GM12874 (cell line): ENCODE results near the gene KRTAP5-2.

Source experiments
- TF ChIP-seq, protein P1 (sequence below): IDR thresholded peaks from 2 replicates; pipeline ENCODE4 v1.5.1; 2011; ENCODE audit warnings: low read depth, mild to moderate bottlenecking, control low read depth, low read length, moderate library complexity; ENCODE audit not compliant: insufficient read depth

The KRTAP5-2 gene

DNA sequence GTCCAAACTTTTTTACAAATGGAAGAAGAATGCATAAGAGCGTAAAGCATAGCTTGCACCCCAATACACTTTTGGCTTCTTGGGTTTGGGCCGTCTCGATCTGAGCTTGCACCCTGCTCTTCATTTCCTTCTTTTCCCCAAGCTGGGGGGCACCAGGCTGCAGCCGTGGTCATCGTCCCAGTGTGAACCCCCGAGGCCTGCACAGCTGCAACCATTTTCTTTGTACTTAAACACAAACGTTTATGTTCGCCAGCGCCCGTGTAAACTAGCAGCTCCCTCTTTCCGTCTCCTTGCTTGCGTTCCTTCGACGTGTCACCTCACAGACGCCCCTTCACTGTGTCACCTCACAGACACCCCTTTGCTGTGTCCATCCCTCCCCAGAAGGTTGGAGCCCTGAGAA, 41.6 kb upstream of the KRTAP5-2 start:
- TF ChIP-seq, protein P1, sequence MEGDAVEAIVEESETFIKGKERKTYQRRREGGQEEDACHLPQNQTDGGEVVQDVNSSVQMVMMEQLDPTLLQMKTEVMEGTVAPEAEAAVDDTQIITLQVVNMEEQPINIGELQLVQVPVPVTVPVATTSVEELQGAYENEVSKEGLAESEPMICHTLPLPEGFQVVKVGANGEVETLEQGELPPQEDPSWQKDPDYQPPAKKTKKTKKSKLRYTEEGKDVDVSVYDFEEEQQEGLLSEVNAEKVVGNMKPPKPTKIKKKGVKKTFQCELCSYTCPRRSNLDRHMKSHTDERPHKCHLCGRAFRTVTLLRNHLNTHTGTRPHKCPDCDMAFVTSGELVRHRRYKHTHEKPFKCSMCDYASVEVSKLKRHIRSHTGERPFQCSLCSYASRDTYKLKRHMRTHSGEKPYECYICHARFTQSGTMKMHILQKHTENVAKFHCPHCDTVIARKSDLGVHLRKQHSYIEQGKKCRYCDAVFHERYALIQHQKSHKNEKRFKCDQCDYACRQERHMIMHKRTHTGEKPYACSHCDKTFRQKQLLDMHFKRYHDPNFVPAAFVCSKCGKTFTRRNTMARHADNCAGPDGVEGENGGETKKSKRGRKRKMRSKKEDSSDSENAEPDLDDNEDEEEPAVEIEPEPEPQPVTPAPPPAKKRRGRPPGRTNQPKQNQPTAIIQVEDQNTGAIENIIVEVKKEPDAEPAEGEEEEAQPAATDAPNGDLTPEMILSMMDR = no peak

DNA sequence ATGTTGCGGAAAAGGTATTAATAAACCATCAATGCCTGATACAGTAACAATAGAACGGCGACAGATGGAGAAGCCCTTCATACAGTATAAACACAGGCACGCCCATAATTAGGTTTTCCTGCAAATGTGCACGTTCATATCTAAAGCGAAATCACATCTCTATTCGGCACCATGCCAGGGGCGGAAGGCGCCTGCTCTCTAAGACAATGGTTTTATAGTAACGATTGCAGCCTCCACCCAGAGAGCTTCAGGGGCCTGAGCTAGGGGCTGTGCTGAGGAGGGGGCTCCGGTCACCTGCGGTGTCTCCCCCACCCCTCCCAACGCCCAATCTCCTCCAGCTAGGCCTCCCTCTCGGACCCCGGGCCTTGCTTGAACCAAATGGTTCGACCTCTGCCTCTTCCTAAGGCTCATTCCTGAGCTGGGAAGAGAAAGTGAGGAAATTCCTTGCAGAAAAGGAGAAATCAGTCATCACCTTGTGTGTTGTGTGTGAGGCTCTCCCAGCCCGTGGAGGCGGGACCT, 41.1 kb upstream of the KRTAP5-2 start:
- TF ChIP-seq, protein P1 = no peak

DNA sequence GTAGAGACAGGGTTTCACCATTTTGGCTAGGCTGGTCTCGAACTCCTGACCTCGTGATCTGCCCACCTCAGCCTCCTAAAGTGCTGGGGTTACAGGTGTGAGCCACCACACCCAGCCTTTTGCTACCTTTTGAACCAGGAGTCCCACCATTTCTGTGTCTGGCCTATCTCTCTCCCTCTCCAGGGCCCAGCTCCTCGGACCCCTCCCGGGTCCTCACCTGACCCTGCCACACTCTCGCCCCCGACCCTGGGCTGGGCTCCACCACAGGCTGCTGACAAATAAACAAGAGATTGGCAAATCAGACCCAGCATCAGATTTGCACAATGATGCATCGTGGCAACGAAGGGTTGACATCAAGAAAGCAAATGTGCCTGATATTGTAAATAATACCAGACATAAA, 40.2 kb upstream of the KRTAP5-2 start:
- TF ChIP-seq, protein P1 = no peak

DNA sequence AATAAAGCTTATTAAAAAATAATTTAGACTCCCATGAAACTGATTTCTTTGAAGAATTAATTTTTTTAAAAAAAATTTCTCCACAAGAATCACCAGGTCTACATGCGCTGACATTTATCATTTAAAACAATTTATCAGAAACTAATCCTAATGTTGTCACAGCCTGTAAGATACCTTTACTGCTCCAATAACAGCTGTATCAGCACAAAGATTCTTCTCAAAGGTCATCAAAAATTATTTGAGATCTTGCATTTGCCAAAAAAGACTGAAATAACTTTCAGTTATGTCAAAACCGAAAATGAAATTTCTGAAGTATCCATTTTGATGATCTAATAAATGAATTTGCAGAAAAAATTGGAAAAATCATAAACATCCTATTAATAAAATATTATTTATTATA, 39.5 kb upstream of the KRTAP5-2 start:
- TF ChIP-seq, protein P1 = no peak

DNA sequence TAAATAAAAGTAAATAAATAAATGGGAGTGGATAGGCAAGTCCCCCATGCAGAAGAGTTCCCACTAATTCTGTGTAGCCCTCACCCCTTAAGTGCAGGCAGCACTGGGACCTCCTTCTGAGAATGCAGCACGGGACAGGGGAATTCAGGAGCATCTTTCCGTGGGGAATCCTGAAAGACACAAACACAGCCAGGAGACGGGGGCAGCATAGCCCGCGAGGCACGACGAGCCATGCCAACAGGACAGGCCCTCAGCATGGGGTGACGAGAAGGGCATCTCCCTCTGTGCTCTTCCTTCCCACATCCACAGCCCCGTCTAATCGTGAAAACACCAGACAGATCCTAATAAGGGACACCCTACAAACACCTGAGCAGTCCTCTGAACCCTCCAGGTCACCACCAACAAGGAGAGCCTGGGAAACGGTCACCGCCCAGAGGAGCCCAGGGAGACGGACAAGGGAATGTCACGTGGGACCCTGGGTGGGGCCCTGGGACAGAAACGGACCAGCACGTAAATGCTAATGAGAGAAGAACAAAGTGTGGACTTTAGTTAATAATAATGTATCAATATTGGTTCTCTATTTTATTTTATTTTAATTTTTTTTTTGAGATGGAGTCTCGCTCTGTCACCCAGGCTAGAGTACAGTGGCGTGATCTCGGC, 38.3 kb upstream of the KRTAP5-2 start:
- TF ChIP-seq, protein P1 = no peak

DNA sequence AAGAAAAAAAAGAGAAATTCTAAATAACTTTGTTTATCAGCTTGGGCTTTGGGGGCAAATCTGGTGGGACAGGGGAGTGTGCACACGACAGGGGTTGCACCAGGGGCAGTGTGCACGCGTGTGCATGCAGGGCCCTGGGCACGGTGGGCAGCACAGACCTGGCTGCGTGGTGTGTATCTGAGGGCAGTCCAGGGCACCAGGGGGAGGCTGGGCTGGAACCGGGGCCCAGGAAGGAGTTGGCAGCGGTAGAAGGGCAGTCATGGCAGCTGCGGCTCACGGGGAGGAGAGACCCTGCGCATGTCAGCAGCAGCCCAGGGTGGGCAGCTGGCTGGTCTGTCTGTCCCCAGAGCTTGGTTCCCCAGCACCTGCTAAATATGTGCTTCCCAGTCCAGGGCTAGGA, 35.8 kb upstream of the KRTAP5-2 start:
- TF ChIP-seq, protein P1 = no peak

DNA sequence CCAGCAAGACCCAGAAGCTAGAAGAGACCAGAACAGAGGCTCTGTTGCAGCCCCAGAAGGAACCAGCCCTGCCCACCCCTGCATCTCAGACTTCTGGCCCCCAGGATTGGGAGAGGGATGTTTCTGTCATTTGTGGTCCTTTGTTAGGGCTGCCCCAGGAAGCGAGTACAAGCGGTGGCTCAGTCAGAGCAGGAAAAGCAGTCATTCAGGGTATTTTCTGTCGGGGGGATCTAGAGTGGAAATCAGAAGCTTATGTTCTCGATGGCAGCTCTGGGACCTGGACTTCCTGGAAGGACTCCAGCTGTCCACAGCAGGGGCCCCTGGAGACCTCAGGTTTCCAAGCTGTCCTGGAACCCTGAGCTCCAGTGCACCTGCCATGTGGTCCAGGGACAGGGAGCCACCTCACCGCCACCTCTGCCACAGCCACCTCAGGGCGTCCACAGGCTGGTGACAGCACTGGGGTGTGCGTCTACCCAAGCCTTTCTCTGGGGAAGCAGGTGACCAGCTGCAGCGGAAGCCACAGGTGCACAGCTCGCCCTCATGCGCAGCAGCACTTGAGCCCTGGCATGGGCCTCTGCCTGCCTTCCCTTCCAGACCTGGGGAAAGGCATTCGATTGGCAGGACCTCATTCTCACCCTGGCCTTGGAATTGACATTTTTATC, 34.1 kb upstream of the KRTAP5-2 start:
- TF ChIP-seq, protein P1 = no peak
